Keratinocyte (primary cell): ENCODE results near the gene OPN4.

ENCODE experiments used
- EZH2 ChIP-seq: IDR thresholded peaks from one replicate; pipeline ENCODE4 v1.6.1; 2012; ENCODE audit warnings: inconsistent platforms, mild to moderate bottlenecking, low read length, moderate library complexity
- TF ChIP-seq, protein P1 (sequence below), 3 experiments: IDR thresholded peaks in 1 of 3; conservative IDR thresholded peaks in 1 of 3; optimal IDR thresholded peaks in 1 of 3; 2 replicates in 2 of 3; 3 replicates in 1 of 3; pipeline versions ENCODE3 to v1.5.1; 2011; ENCODE audit warnings: low read length in 3 of 3, mild to moderate bottlenecking in 3 of 3, moderate library complexity in 2 of 3, control low read depth in 1 of 3, inconsistent platforms in 1 of 3; ENCODE audit not compliant: insufficient read depth in 2 of 3; ENCODE audit errors: extremely low read depth in 1 of 3

- TF ChIP-seq EZH2 = no peak
- TF ChIP-seq, protein P1, sequence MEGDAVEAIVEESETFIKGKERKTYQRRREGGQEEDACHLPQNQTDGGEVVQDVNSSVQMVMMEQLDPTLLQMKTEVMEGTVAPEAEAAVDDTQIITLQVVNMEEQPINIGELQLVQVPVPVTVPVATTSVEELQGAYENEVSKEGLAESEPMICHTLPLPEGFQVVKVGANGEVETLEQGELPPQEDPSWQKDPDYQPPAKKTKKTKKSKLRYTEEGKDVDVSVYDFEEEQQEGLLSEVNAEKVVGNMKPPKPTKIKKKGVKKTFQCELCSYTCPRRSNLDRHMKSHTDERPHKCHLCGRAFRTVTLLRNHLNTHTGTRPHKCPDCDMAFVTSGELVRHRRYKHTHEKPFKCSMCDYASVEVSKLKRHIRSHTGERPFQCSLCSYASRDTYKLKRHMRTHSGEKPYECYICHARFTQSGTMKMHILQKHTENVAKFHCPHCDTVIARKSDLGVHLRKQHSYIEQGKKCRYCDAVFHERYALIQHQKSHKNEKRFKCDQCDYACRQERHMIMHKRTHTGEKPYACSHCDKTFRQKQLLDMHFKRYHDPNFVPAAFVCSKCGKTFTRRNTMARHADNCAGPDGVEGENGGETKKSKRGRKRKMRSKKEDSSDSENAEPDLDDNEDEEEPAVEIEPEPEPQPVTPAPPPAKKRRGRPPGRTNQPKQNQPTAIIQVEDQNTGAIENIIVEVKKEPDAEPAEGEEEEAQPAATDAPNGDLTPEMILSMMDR (optimal IDR thresholded peaks at IDR 0.05 in 1 of 3, IDR thresholded peaks at IDR 0.05 in 1 of 3, conservative IDR thresholded peaks at IDR 0.05 in 1 of 3; ENCODE audit: extremely low read depth in 1 of 3, insufficient read depth in 2 of 3, low read length in 3 of 3) = no peak
Measured at GRCh38 chr10:86655173-86655540, 810 bp downstream of the OPN4 start.
